ENCODE measurements around the gene CTSA.
"Not testable (repeated sequence)": the region's sequence is repeated elsewhere in the genome, so short reads cannot be mapped to it uniquely, and the experiment has no call there.

Gene CTSA

DNA sequence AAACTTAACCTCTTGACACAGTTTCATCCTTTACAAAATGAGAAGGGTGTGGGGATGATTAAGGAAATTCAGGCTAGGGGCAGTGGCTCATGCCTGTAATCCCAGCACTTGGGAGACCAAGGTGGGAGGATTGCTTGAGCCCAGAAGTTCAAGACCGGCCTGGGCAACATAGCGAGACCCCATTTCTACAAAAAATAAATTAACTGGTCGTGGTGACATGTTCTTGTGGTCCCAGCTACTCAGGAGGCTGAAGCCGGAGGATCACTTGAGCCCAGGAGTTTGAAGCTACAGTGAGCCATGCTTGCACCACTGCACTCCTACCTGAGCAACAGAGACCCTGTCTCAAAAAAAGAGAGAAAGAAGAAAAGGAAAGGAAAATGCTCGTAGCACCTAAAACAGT, 24.7 kb upstream of the CTSA start:
- DNase-seq (ENCODE audit: low read depth): no peak

- no peak for DNase-seq (ENCODE audit: low read depth)
Measured at GRCh38 chr20:45867136-45867818, 23.9 kb upstream of the CTSA start.

DNA sequence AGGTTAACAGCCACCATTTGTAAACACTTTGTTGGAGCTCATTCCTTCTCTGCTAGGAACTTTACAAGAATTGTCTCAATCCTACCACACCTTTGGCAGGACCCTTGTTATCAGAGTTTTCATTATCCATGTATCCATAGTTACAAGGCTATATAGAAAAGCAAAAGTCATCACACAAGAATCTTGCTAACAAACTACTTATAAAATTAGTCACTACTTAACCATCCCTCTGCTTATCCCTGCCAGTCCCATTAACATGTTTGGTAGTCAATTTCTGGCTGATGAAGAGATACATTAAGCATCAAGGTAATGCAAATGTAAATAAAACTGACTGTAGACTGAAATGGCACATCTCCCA, 23.3 kb upstream of the CTSA start:
- no peak for DNase-seq (ENCODE audit: low read depth)

DNA sequence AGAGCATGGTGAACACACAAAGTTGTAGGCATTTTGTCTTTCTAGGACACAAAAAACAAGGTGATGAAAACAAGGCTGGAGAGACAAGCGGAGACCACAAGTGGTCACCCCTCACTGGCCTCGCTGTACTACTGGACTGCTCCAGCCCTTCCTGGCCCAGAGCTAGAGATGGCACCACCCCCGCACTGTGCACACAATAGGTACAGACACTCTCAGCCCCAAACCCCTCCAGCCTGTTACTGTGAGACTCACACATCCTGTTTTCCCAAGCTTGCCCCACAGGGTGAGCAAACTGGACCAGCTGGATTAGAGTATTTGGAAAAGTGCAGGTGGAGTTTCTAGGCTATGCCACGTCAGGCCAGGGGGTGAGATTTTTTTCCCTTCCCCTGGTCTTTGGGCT, 18.5 kb upstream of the CTSA start:
- no peak for DNase-seq (ENCODE audit: low read depth)

GRCh38 chr20:45873409-45874103, 17.6 kb upstream of the CTSA start:
- DNase-seq (ENCODE audit: low read depth): no peak

GRCh38 chr20:45874104-45874481, 17.0 kb upstream of the CTSA start:
- not testable (repeated sequence) for DNase-seq (ENCODE audit: low read depth)

DNA sequence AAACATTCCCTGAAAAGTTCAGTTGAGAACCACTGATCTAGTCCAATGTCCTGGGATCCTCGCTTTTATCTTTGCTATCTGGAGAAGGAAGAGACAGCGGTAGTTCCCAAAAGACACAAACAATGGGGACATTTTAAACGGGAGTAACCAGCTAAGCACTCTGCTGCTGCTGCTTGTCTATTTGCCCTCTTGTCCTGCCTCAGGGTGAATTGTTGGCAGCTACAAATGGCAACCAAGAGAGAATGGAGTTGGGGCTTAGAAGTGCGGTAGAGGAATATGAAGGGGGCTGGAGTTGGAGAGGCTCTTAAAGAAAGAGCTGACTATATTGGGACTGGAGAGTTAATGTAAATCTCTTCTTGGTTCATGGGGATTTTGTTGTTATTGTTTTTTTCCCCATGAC, 16.6 kb upstream of the CTSA start:
- DNase-seq (ENCODE audit: low read depth): no peak

GRCh38 chr20:45878076-45878761, 12.9 kb upstream of the CTSA start:
- no peak for DNase-seq (ENCODE audit: low read depth)

DNA sequence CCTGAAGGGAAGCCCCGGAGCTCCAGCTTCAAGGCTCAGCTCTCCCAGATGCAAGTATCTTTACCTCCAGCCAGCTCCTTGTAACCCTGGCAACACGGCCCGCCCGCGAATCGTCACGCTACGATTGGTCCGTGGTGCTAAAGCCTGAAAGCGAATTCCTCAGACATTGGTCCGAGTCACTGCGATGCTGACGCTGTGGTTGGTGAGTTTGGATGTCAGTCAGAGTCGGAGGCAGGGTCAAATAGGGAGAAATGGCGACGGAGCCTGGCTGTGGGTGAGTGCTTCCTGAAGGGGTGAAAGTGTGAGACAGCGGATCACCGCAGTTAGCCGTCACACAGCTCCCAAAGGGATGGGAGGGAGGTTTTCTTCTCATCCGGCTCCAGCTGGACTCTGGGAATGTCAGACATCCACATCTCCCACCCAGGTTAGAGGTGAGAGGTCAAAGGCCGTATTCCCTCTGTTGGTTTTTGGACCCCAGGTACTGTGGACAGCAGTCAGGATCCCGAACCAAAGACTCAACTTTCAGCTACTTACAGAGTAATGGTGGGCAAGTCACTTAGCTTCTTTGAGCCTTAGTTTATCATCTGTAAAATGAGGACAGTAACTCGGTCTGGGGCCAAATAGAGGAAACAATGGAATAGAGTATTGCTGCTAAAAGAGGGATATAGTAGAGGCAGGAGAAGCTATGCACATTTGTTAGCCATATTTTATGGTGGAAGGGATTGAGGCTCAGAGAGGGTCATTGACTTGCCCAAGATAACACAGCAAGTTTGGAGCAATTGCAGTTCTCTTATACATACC, 9.9 kb upstream of the CTSA start, which contains the start of gene ZSWIM1:
Gene ZSWIM1 (plus strand): TSS at position 240 of the 801 bp plus-strand sequence. CDS start 1,366 bp downstream, outside the sequence.
- DNase-seq (ENCODE audit: low read depth): peak; percentile 99

DNA sequence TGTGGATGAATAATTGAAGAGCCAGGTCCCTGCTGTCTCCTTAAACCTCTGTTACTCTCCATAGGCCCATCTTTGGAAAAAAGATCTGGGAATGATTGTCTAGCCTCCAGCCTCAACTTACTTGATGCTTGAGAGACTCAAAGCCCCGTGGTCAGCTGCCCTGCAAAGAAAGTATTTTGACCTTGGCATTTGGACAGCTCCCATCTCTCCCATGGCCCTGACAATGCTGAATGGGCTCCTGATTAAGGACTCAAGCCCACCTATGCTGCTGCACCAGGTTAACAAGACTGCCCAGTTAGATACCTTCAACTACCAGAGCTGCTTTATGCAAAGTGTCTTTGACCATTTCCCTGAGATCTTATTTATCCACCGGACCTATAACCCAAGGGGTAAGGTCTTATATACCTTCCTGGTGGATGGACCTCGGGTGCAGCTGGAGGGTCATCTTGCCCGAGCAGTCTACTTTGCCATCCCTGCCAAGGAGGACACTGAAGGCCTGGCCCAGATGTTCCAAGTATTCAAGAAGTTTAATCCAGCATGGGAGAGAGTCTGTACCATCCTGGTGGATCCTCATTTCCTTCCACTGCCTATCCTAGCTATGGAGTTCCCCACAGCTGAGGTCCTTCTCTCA, 8.6 kb upstream of the CTSA start:
- no peak for DNase-seq (ENCODE audit: low read depth)

- DNase-seq (ENCODE audit: low read depth): no peak
Measured at GRCh38 chr20:45883100-45883469, 8.1 kb upstream of the CTSA start.

GRCh38 chr20:45886590-45887345, 4.4 kb upstream of the CTSA start:
- DNase-seq (ENCODE audit: low read depth): no peak

GRCh38 chr20:45887346-45887715, 3.8 kb upstream of the CTSA start, which contains the start of gene SPATA25:
Gene SPATA25 (minus strand): TSS chr20:45887622. CDS start chr20:45887590, 32 bp downstream.
- DNase-seq (ENCODE audit: low read depth): no peak

- no peak for DNase-seq (ENCODE audit: low read depth)
Measured at GRCh38 chr20:45888681-45889080, 2.5 kb upstream of the CTSA start.

DNA sequence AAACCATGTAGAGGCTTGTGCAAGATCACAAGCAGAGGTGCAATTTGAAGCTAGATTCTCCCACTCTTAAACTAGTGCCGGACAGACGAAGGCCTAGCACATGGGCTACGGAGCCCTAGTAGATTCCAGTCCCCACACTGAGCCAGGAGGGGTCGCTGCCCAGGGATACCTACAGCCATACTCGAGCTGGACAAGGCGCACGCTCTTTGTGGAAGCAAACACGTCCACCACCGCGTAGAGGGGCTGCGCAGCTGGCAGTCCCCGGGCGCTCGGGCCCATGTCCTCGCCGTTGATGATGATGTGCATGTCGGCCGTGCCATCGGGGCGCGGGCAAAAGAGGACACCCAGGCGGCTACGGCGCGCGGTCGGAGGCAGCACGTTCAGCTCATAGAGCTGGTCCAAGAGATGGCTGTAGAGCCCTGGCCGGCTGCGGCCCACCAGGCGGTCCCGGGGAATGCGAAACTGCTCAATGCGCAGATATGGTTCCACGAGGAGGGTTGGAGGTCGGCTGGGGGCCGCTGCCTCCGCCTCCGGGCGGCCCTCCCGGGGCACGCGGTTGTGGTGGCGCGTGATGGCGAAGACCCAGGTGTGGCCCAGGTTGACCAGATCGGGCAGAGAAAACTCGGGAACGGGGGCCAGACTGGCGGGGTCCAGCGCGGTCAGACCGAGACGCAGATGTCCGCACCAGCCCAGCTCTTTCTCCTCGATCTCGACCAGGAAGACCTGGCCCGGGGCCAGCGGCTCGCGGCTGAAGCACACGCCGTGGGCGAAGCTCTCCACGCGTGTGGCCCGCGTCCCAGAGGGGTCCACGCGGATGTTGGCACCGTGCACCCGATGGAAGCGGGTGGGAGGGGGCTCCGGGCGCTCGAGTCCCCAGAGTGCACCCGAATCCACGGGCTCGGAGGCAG, 804 bp upstream of the CTSA start:
- DNase-seq (ENCODE audit: low read depth): peak; percentile 60

- DNase-seq (ENCODE audit: low read depth): no peak
Measured at GRCh38 chr20:45892049-45892825, 1.1 kb downstream of the CTSA start.

GRCh38 chr20:45892828-45893500, 1.8 kb downstream of the CTSA start:
- DNase-seq (ENCODE audit: low read depth): no peak

DNA sequence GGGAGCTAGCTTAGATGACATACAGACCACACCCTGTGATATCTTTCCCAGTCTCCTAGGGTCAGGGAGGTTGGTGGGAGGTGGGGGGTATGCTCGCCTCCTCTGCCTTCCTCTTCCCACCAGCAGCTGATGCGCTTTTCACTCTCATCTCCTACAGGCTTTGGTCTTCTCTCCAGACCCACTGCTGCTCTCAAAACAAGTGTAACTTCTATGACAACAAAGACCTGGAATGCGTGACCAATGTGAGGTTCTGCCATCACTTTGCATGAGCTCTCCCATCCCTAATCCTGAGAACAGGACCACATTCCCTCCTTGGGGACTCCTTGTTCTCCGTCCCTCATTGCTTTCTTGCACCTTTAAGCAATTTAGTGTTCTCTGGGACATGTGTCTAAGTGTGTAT, 2.7 kb downstream of the CTSA start:
- DNase-seq (ENCODE audit: low read depth): no peak

GRCh38 chr20:45894797-45895196, 3.7 kb downstream of the CTSA start:
- no peak for DNase-seq (ENCODE audit: low read depth)
